GM21526 (cell line): Measurements from ENCODE around the gene ATG16L2.

Experiments
- ATAC-seq: cut with Tn5 transposase; IDR thresholded peaks from one replicate; pipeline ENCODE4 v1.9.1; 2021; ENCODE audit warnings: moderate library complexity; ENCODE audit not compliant: unreplicated experiment, low FRiP score

Gene ATG16L2

GRCh38 chr11:72872012-72872411, 57.8 kb downstream of the ATG16L2 start:
- no peak for ATAC-seq

- no peak for ATAC-seq
These were observed 61.5 kb downstream of the ATG16L2 start for GRCh38 chr11:72875736-72876135.

- no peak for ATAC-seq
These were observed 61.9 kb downstream of the ATG16L2 start for GRCh38 chr11:72876147-72876546.
